DND-41 (cell line): ENCODE measurements around the gene CPAMD8.
"Not testable (repeated sequence)": the region's sequence is repeated elsewhere in the genome, so short reads cannot be mapped to it uniquely, and the experiment has no call there.

ENCODE experiments used
- ATAC-seq: fragments of 200-7000 bp; cut with Tn5 transposase; 3 replicates; pipeline ENCODE4 v1.9.1; 2021; ENCODE audit warnings: low read depth; ENCODE audit not compliant: insufficient read depth
- DNase-seq: peaks from one replicate; pipeline ENCODE4 v3.0.0-alpha.2; 2020
- H2AFZ ChIP-seq: 2 replicates; pipeline ENCODE4 v1.6.0; 2012; ENCODE audit warnings: low read depth, low read length
- H3K27ac ChIP-seq: 2 replicates; pipeline ENCODE4 v1.5.1; 2012; ENCODE audit warnings: low read length, inconsistent platforms
- H3K27me3 ChIP-seq: fragments of 200-600 bp; sonication (generic); 2 replicates; pipeline ENCODE4 v1.6.0; 2012; ENCODE audit warnings: low read length, mild to moderate bottlenecking, inconsistent platforms; ENCODE audit not compliant: insufficient read depth, poor library complexity
- H3K36me3 ChIP-seq: 2 replicates; pipeline ENCODE4 v1.5.1; 2012; ENCODE audit warnings: low read length, inconsistent platforms; ENCODE audit not compliant: insufficient read depth
- H3K4me1 ChIP-seq: 2 replicates; pipeline ENCODE4 v1.5.1; 2012; ENCODE audit warnings: mild to moderate bottlenecking, low read length; ENCODE audit not compliant: insufficient read depth
- H3K4me2 ChIP-seq: 2 replicates; pipeline ENCODE4 v1.6.0; 2012; ENCODE audit warnings: mild to moderate bottlenecking, moderate library complexity, low read length, inconsistent platforms; ENCODE audit not compliant: insufficient read depth
- H3K4me3 ChIP-seq, 2 experiments: fragments of 200-600 bp in 1 of 2; shearing (Covaris generic) in 1 of 2; 2 replicates each; pipeline ENCODE4 v1.5.1; 2012 to 2016; ENCODE audit warnings: inconsistent platforms in 2 of 2, low read length in 2 of 2, mild to moderate bottlenecking in 2 of 2, low read depth in 1 of 2, moderate library complexity in 1 of 2
- H3K79me2 ChIP-seq: 2 replicates; pipeline ENCODE4 v1.6.0; 2012; ENCODE audit warnings: low read length, inconsistent platforms; ENCODE audit not compliant: insufficient read depth
- H3K9ac ChIP-seq: 2 replicates; pipeline ENCODE4 v1.6.0; 2012; ENCODE audit warnings: low read depth, mild to moderate bottlenecking, inconsistent platforms, low read length, moderate library complexity
- H3K9me3 ChIP-seq: 2 replicates; pipeline ENCODE4 v1.5.1; 2012; ENCODE audit warnings: low read length, moderate library complexity, mild to moderate bottlenecking, inconsistent platforms; ENCODE audit not compliant: insufficient read depth, severe bottlenecking
- H4K20me1 ChIP-seq: 2 replicates; pipeline ENCODE4 v1.6.0; 2012; ENCODE audit warnings: low read length; ENCODE audit not compliant: insufficient read depth
- EZH2 ChIP-seq: IDR thresholded peaks from 3 replicates; pipeline ENCODE4 v1.6.1; 2012; ENCODE audit warnings: borderline replicate concordance, low read depth, mild to moderate bottlenecking, moderate library complexity, low read length, inconsistent platforms; ENCODE audit not compliant: severe bottlenecking
- TF ChIP-seq, protein P1 (sequence below): IDR thresholded peaks from 2 replicates; pipeline ENCODE4 v1.5.1; 2012; ENCODE audit warnings: borderline replicate concordance, low read length, moderate library complexity, mild to moderate bottlenecking; ENCODE audit not compliant: poor library complexity, severe bottlenecking; ENCODE audit errors: extremely low read depth

CPAMD8 gene

DNA sequence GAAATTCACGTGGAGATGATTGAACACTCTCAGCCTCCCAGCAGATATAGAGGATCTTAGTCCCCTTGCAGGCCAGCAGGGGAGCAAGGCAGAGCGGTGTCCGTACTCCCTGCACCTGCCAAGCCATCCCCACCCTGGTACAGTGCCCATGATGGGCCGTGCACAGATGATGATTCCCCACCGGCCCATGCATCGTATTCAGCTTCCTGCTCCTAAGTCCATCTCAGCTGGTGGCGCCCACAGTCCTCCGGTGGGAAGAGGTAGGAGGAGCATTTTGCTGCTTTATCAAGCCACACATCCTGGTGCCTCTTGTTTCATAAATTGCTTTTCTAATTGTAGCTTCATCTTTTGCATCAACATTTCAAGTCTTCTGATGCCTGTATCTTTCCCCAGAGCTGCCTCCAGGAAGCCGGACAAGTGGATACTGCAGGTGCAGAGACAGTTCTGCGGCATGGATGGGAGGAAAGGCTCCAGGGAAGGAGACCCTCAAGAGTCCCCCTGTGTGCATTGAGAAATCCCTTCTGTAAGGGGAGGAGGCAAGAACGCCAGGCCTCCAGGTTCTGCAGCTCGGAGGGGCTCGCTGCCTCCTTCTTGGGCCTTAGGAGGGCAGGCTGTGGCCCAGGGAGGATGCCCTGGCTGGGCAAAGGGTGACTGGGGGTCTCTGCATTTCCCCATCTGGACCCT, 82.5 kb downstream of the CPAMD8 start:
- Histone ChIP-seq H4K20me1 (no peaks in the 10 kb centered on the region), H3K27ac (no peak overlapping the region), H2AFZ (no peak overlapping the region), H3K4me3 (no peak overlapping the region), H3K4me2 (no peak overlapping the region), H3K4me1 (no peaks in the 10 kb centered on the region), H3K27me3 (no peaks in the 10 kb centered on the region), H3K9ac (no peak overlapping the region), H3K9me3 (no peaks in the 10 kb centered on the region), H3K36me3 (no peaks in the 10 kb centered on the region), H3K79me2 (no peaks in the 10 kb centered on the region)
- ATAC-seq (no peak), DNase-seq (no peak)
- TF ChIP-seq EZH2: no peak
- TF ChIP-seq, protein P1, sequence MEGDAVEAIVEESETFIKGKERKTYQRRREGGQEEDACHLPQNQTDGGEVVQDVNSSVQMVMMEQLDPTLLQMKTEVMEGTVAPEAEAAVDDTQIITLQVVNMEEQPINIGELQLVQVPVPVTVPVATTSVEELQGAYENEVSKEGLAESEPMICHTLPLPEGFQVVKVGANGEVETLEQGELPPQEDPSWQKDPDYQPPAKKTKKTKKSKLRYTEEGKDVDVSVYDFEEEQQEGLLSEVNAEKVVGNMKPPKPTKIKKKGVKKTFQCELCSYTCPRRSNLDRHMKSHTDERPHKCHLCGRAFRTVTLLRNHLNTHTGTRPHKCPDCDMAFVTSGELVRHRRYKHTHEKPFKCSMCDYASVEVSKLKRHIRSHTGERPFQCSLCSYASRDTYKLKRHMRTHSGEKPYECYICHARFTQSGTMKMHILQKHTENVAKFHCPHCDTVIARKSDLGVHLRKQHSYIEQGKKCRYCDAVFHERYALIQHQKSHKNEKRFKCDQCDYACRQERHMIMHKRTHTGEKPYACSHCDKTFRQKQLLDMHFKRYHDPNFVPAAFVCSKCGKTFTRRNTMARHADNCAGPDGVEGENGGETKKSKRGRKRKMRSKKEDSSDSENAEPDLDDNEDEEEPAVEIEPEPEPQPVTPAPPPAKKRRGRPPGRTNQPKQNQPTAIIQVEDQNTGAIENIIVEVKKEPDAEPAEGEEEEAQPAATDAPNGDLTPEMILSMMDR: no peak

DNA sequence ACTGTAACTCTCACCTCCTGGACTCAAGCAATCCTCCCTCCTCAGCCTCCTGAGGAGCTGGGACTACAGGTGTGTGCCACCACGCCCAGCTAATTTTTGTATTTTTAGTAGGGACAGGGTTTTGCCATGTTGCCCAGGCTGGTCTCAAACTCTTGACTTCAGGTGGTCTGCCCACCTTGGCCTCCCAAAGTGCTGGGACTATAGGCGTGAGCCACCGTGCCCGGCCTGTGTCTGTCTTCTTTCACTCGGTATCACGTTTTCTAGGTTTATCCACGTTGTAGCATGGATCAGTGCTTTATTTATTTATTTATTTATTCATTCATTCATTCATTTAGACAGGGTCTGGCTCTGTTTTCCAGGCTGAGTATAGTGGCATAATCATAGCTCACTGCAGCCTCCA, 83.5 kb downstream of the CPAMD8 start:
- ATAC-seq, H3K4me1 ChIP-seq, H4K20me1 ChIP-seq, H3K4me2 ChIP-seq, DNase-seq, H3K4me3 ChIP-seq, H3K27ac ChIP-seq, H3K79me2 ChIP-seq, H3K36me3 ChIP-seq, H3K9ac ChIP-seq, H3K9me3 ChIP-seq, H2AFZ ChIP-seq, H3K27me3 ChIP-seq: not testable (repeated sequence)

DNA sequence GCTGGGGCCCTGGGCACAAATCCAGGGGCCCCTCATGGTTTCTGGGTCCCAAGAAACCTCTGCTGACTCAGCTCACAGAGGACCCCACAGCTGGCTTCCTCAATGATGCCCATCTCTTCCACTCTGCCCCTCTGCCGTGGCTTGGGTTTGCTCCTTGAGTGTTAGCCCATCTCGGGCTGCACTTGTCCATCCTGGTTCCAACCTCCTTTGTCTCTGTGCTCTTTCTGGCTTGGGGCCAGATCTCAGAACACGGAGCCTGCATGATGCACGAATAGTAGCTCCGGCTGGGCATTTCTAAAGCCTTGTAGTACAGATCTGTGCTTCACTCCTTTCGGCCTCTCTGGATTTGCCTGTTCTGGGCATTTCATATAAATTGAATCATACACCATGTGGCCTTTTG, 84.0 kb downstream of the CPAMD8 start:
- Histone ChIP-seq H3K4me2 (no peak overlapping the region), H3K27me3 (no peaks in the 10 kb centered on the region), H3K9me3 (no peaks in the 10 kb centered on the region), H3K79me2 (no peaks in the 10 kb centered on the region), H3K4me1 (no peaks in the 10 kb centered on the region), H3K9ac (no peak overlapping the region), H4K20me1 (no peaks in the 10 kb centered on the region), H2AFZ (no peak overlapping the region), H3K27ac (no peak overlapping the region), H3K36me3 (no peaks in the 10 kb centered on the region), H3K4me3 (no peak overlapping the region)
- TF ChIP-seq, protein P1: no peak
- no peak for TF ChIP-seq EZH2
- DNase-seq (no peak), ATAC-seq (no peak)

DNA sequence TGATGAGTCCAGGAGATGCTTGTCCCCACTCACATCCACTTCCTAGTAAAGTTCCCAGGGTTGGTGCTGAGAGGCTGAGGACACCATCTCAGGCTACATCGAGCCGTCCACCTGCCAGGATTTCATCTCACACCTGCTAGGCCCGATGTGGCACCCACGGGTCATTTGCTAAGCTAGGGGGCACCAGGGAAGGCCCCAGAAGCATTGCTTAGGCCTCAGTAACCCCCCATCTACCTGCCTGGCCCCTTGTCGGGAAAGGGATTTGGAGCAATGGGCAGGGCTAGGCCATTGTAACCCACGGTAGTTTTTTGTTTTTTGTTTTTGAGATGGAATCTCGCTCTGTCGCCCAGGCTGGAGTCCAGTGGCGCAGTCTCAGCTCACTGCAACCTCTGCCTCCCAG, 86.0 kb downstream of the CPAMD8 start:
- TF ChIP-seq, protein P1: no peak
- no peak for TF ChIP-seq EZH2
- H3K4me1 ChIP-seq: no peaks in the 10 kb centered on the region
- DNase-seq (no peak), ATAC-seq (no peak)
- no peak overlapping the region for H3K27ac ChIP-seq
- H3K9me3 ChIP-seq: no peaks in the 10 kb centered on the region
- no peaks in the 10 kb centered on the region for H3K36me3 ChIP-seq
- no peaks in the 10 kb centered on the region for H4K20me1 ChIP-seq
- no peak overlapping the region for H2AFZ ChIP-seq
- H3K79me2 ChIP-seq: no peaks in the 10 kb centered on the region
- H3K9ac ChIP-seq: no peak overlapping the region
- no peak overlapping the region for H3K4me2 ChIP-seq
- no peak overlapping the region for H3K4me3 ChIP-seq
- H3K27me3 ChIP-seq: no peaks in the 10 kb centered on the region

DNA sequence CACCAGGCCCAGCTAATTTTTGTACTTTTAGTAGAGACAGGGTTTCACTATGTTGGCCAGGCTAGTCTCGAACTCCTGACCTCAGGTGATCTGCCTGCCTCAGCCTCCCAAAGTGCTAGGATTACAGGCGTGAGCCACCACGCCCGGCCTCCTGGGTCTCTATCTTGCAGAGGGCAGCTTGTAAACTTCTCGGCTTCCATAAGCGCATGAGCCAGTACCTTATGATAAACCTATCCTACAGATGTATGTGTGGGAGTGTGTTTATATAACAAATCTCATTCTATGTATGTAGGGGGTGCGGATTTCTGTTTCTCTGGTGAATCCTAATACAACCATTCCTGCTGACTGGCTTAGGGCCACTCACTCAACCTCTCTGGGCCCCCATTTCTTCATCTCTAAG, 86.5 kb downstream of the CPAMD8 start:
- H3K9ac ChIP-seq, DNase-seq, H3K4me1 ChIP-seq, H3K27me3 ChIP-seq, H3K27ac ChIP-seq, H3K36me3 ChIP-seq, H3K4me2 ChIP-seq, H2AFZ ChIP-seq, ATAC-seq, H3K9me3 ChIP-seq, H3K79me2 ChIP-seq, H4K20me1 ChIP-seq, H3K4me3 ChIP-seq: not testable (repeated sequence)
